Choroid plexus epithelial cell (primary cell): ENCODE data around the gene FRMD4A.

ENCODE experiments used
- DNase-seq: peaks from one replicate; pipeline ENCODE4 v3.0.0-alpha.2; 2010; ENCODE audit warnings: low read depth
- H3K4me3 ChIP-seq: 2 replicates; pipeline ENCODE4 v1.5.1; 2011; ENCODE audit warnings: low read depth, mild to moderate bottlenecking, control low read depth, low read length, moderate library complexity
- CTCF ChIP-seq: conservative IDR thresholded peaks from 2 replicates; pipeline ENCODE4 v1.5.1; 2011; ENCODE audit warnings: low read depth, mild to moderate bottlenecking, control low read depth, inconsistent platforms, low read length, moderate library complexity

The FRMD4A gene

GRCh38 chr10:13656337-13657100 lies 674.2 kb downstream of the FRMD4A start:
- DNase-seq = no peak
- no peak overlapping the region for H3K4me3 ChIP-seq
- TF ChIP-seq CTCF = no peak

GRCh38 chr10:13654846-13655245 lies 675.9 kb downstream of the FRMD4A start:
- DNase-seq = no peak
- H3K4me3 ChIP-seq = no peak overlapping the region
- no peak for TF ChIP-seq CTCF

- no peak for TF ChIP-seq CTCF
- no peak for DNase-seq
- no peak overlapping the region for H3K4me3 ChIP-seq
These were observed 676.5 kb downstream of the FRMD4A start for GRCh38 chr10:13654118-13654830.

GRCh38 chr10:13652860-13653259 lies 677.9 kb downstream of the FRMD4A start:
- DNase-seq = no peak
- H3K4me3 ChIP-seq = no peak overlapping the region
- no peak for TF ChIP-seq CTCF

- no peak for TF ChIP-seq CTCF
- no peak overlapping the region for H3K4me3 ChIP-seq
- DNase-seq = no peak
These were observed 678.6 kb downstream of the FRMD4A start for GRCh38 chr10:13651969-13652720.

- no peak overlapping the region for H3K4me3 ChIP-seq
- no peak for TF ChIP-seq CTCF
- no peak for DNase-seq
These were observed 679.8 kb downstream of the FRMD4A start for GRCh38 chr10:13650961-13651360.
